ENCODE results near the gene NES.

The NES gene

DNA sequence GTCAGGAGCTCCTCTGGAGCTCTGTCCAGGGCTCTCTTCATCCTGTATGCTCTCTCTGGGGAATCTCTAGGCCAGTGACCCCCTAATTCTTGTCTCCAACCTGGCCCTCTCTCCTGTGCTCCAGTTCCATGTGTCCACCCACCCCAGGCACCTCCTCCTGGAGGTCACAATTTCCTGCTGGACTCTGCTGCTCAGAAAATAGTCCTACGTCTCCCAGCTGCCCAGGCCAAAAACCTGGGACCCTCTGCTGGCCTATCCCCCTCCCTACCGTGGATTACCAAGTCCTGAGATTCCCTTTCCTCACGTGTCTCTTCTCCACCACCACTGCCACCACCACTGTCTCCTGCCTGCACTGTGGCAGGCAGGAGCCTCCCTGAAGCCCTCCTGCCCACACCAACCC is 11.7 kb downstream of the NES start:
- H3K4me3 ChIP-seq (ENCODE audit: low read length) = no peak overlapping the region
- no peak for DNase-seq (ENCODE audit: low read depth)
- no peak for TF ChIP-seq CTCF (conservative IDR thresholded peaks at IDR 0.05; ENCODE audit: low read depth, low read length)

- H3K4me3 ChIP-seq (ENCODE audit: low read length) = no peak overlapping the region
- no peak for DNase-seq (ENCODE audit: low read depth)
- no peak for TF ChIP-seq CTCF (conservative IDR thresholded peaks at IDR 0.05; ENCODE audit: low read depth, low read length)
Measured at GRCh38 chr1:156664767-156665411, 12.3 kb downstream of the NES start.

GRCh38 chr1:156664046-156664766 is 13.0 kb downstream of the NES start:
- TF ChIP-seq CTCF (conservative IDR thresholded peaks at IDR 0.05; ENCODE audit: low read depth, low read length) = no peak
- no peak for DNase-seq (ENCODE audit: low read depth)
- H3K4me3 ChIP-seq (ENCODE audit: low read length) = no peak overlapping the region

DNA sequence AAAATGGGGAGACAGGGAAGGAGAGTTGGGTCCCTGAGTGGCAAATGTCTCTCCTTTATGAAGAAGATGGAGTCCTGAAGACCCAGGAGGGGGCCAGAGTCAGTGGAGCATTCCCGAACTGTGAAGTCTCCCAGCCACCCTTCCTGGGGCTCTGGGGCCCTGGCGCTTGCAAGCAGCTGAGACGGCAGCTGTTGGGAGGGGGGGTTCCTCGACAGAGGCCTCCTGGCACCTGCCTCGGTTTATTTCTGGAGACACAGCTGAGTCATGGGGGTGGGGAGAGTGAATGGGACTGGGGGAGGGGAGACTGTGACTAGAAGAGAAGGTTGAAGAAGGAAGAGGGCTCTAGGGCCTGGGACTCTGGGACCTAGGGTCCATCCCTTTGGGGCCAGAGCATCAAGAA is 14.0 kb downstream of the NES start:
- no peak overlapping the region for H3K4me3 ChIP-seq (ENCODE audit: low read length)

GRCh38 chr1:156662800-156663055 is 14.5 kb downstream of the NES start:
- DNase-seq (ENCODE audit: low read depth) = no peak
- H3K4me3 ChIP-seq (ENCODE audit: low read length) = no peak overlapping the region
- TF ChIP-seq CTCF (conservative IDR thresholded peaks at IDR 0.05; ENCODE audit: low read depth, low read length) = no peak

More for the DNA sequence above, 14.0 kb downstream of the NES start:
- TF ChIP-seq CTCF (conservative IDR thresholded peaks at IDR 0.05; ENCODE audit: low read depth, low read length) = no peak
- no peak for DNase-seq (ENCODE audit: low read depth)

GRCh38 chr1:156662005-156662799 is 15.0 kb downstream of the NES start:
- TF ChIP-seq CTCF (conservative IDR thresholded peaks at IDR 0.05; ENCODE audit: low read depth, low read length) = no peak
- no peak for DNase-seq (ENCODE audit: low read depth)
- no peak overlapping the region for H3K4me3 ChIP-seq (ENCODE audit: low read length)
